HEK293 (cell line): ENCODE data around the gene ZAP70.

ENCODE experiments used
- CTCF ChIA-PET: fragments of 350-600 bp; formaldehyde crosslinking; extraction: SDS; loops from one replicate; lab custom pipeline; 2021; ENCODE audit warnings: antibody characterized with exemption; lab: Yijun Ruan, JAX
- POLR2A ChIA-PET: fragments of 300-600 bp; formaldehyde crosslinking; extraction: SDS; loops from one replicate; lab custom pipeline; 2020; ENCODE audit warnings: antibody characterized with exemption, inconsistent platforms; lab: Yijun Ruan, JAX
- H3K27ac ChIP-seq: fragments of 200-500 bp; sonication (Bioruptor generic); 2 replicates; pipeline ENCODE4 v1.5.1; 2014; ENCODE audit warnings: low read depth, low read length, control low read depth, inconsistent platforms; ENCODE audit errors: extremely low read depth
- H3K36me3 ChIP-seq, 2 experiments: fragments of 200-500 bp in 1 of 2; sonication (Bioruptor generic) in 1 of 2; 1 replicate in 1 of 2; 2 replicates in 1 of 2; pipeline ENCODE4 v1.5.1; 2014 to 2017; ENCODE audit warnings: inconsistent platforms in 2 of 2, low read length in 2 of 2; ENCODE audit not compliant: control insufficient read depth in 2 of 2, insufficient read depth in 1 of 2
- H3K4me1 ChIP-seq: fragments of 200-500 bp; sonication (Bioruptor generic); 2 replicates; pipeline ENCODE4 v1.5.1; 2014; ENCODE audit warnings: mild to moderate bottlenecking, low read length, inconsistent platforms; ENCODE audit not compliant: control insufficient read depth, insufficient read depth
- H3K4me3 ChIP-seq: 2 replicates; pipeline ENCODE4 v1.5.1; 2011; ENCODE audit warnings: low read depth, mild to moderate bottlenecking, control low read depth, low read length, moderate library complexity
- H3K9me3 ChIP-seq: fragments of 200-500 bp; sonication (Bioruptor generic); 2 replicates; pipeline ENCODE4 v1.5.1; 2014; ENCODE audit warnings: low read depth, low read length, inconsistent platforms; ENCODE audit not compliant: control insufficient read depth, insufficient read depth
- FEZF1 ChIP-seq: fragments of 450-650 bp; formaldehyde crosslinking; IDR thresholded peaks from 2 replicates; pipeline ENCODE4 v1.5.1; 2016; ENCODE audit warnings: missing biosample characterization, missing genetic modification characterization
- MEIS1 ChIP-seq: sonication (generic); formaldehyde crosslinking; IDR thresholded peaks from 2 replicates; pipeline ENCODE4 v1.8.1; 2022; ENCODE audit warnings: missing genetic modification reagents, mild to moderate bottlenecking, borderline replicate concordance
- OSR2 ChIP-seq: fragments of 450-650 bp; formaldehyde crosslinking; IDR thresholded peaks from 2 replicates; pipeline ENCODE4 v1.5.1; 2016; ENCODE audit warnings: missing biosample characterization, missing genetic modification characterization
- REPIN1 ChIP-seq: fragments of 450-650 bp; formaldehyde crosslinking; IDR thresholded peaks from 2 replicates; pipeline ENCODE4 v1.5.1; 2017; ENCODE audit warnings: missing biosample characterization, missing genetic modification characterization, low read depth
- SCRT1 ChIP-seq: fragments of 450-650 bp; formaldehyde crosslinking; IDR thresholded peaks from 2 replicates; pipeline ENCODE4 v1.5.1; 2016; ENCODE audit warnings: missing biosample characterization, missing genetic modification characterization, borderline replicate concordance
- SCRT2 ChIP-seq: fragments of 450-650 bp; formaldehyde crosslinking; IDR thresholded peaks from 2 replicates; pipeline ENCODE4 v1.5.1; 2016; ENCODE audit warnings: missing biosample characterization, missing genetic modification characterization
- SETDB1 ChIP-seq: IDR thresholded peaks from one replicate; pipeline ENCODE4 v1.6.1; 2017; ENCODE audit warnings: mild to moderate bottlenecking, low read length, moderate library complexity, mixed read lengths; ENCODE audit not compliant: insufficient read length
- TCF7L2 ChIP-seq: IDR thresholded peaks from 2 replicates; pipeline ENCODE4 v1.6.1; 2011; ENCODE audit warnings: low read depth, mild to moderate bottlenecking, inconsistent platforms, low read length, moderate library complexity, borderline replicate concordance
- TRIM28 ChIP-seq: IDR thresholded peaks from 2 replicates; pipeline ENCODE4 v1.6.1; 2011; ENCODE audit warnings: low read length, control low read depth, borderline replicate concordance
- YY2 ChIP-seq: fragments of 450-650 bp; formaldehyde crosslinking; IDR thresholded peaks from 2 replicates; pipeline ENCODE4 v1.5.1; 2016; ENCODE audit warnings: missing biosample characterization, missing genetic modification characterization
- ZBTB20 ChIP-seq: fragments of 450-650 bp; formaldehyde crosslinking; IDR thresholded peaks from 2 replicates; pipeline ENCODE4 v1.5.1; 2016; ENCODE audit warnings: missing biosample characterization, missing genetic modification characterization
- ZFP41 ChIP-seq: fragments of 450-650 bp; formaldehyde crosslinking; IDR thresholded peaks from 2 replicates; pipeline ENCODE4 v1.5.1; 2016; ENCODE audit warnings: missing biosample characterization, missing genetic modification characterization, borderline replicate concordance
- ZNF121 ChIP-seq: fragments of 450-650 bp; formaldehyde crosslinking; IDR thresholded peaks from 2 replicates; pipeline ENCODE4 v1.5.1; 2016; ENCODE audit warnings: missing biosample characterization, missing genetic modification characterization
- ZNF157 ChIP-seq: fragments of 450-650 bp; formaldehyde crosslinking; IDR thresholded peaks from 2 replicates; pipeline ENCODE4 v1.5.1; 2016; ENCODE audit warnings: missing biosample characterization, missing genetic modification characterization
- ZNF292 ChIP-seq: fragments of 450-650 bp; formaldehyde crosslinking; IDR thresholded peaks from 2 replicates; pipeline ENCODE4 v1.5.1; 2016; ENCODE audit warnings: low read depth, missing biosample characterization, missing genetic modification characterization, borderline replicate concordance
- ZNF302 ChIP-seq: fragments of 450-650 bp; formaldehyde crosslinking; IDR thresholded peaks from 2 replicates; pipeline ENCODE4 v1.5.1; 2016; ENCODE audit warnings: missing biosample characterization, missing genetic modification characterization, low read depth
- ZNF548 ChIP-seq: fragments of 450-650 bp; formaldehyde crosslinking; IDR thresholded peaks from 2 replicates; pipeline ENCODE4 v1.5.1; 2016; ENCODE audit warnings: missing biosample characterization, missing genetic modification characterization
- ZNF76 ChIP-seq: fragments of 450-650 bp; formaldehyde crosslinking; IDR thresholded peaks from 2 replicates; pipeline ENCODE4; 2016; ENCODE audit warnings: low read depth, missing biosample characterization, missing genetic modification characterization, borderline replicate concordance
- ZNF785 ChIP-seq: fragments of 450-650 bp; formaldehyde crosslinking; IDR thresholded peaks from 2 replicates; pipeline ENCODE4 v1.5.1; 2016; ENCODE audit warnings: missing biosample characterization, missing genetic modification characterization
- TF ChIP-seq, protein P1 (sequence below): fragments of 450-650 bp; formaldehyde crosslinking; IDR thresholded peaks from 2 replicates; pipeline ENCODE4 v1.5.1; 2016; ENCODE audit warnings: missing biosample characterization, missing genetic modification characterization
- TF ChIP-seq, protein P2 (sequence below): fragments of 450-650 bp; formaldehyde crosslinking; IDR thresholded peaks from 2 replicates; pipeline ENCODE4 v1.5.1; 2016; ENCODE audit warnings: missing biosample characterization, missing genetic modification characterization

The ZAP70 gene

DNA sequence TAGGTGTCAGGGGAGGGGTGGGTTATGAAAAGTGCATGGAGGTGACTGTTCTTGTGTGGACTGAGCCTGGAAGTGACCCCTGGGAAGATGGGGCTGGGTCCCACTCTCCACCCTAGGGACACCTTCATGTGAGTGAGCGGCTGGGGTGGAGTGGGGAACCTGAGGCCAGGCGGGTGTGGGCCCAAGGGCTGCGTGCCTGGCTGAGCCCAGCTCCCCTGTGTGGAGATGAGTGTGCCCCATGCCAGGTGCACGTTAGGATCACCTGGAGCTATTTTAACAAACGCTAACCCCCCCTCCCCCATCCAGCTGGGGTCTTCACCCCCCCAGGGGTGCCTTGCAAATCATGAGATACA, 26.5 kb downstream of the ZAP70 start:
- CTCF ChIA-PET = interaction anchor here (0.6 to 3.9 kb wide), 20 partner anchors 9 to 676 kb away, joined by 3 to 23 read pairs (median 3); no protein-coding TSS in a partner anchor

DNA sequence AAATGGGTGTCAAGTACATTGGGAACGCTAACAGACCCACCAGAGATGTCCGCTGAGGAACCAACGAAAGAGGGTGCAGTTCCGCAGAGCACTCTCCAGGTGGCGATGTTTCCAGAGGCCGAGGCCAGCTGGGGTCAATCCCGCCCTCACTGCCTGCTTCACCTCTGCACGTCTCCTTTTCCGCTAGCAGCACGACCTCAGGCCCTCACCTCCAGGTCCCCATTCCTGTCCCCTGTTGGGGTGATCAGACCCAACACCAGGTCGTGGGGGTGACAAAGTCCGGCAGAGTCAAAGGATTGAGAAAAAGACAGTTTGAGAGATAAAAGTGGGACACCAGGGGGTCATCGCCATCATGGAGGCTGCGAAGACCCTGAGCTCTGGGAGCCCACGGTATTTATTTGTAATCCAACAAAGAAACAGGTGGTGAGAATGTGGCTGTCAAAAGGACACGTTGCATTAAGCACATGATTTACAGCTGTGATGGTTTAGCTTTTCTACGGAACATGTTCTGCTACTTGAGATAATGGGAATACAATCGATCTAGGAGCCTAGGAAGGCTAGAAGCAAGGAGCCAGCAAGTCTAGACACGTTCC, 27.3 kb downstream of the ZAP70 start:
- Histone ChIP-seq H3K9me3 (no peaks in the 10 kb centered on the region), H3K4me1 (no peaks in the 10 kb centered on the region), H3K27ac (no peak overlapping the region), H3K36me3 (no peaks in the 10 kb centered on the region), H3K4me3 (no peak overlapping the region)
- ChIA-PET POLR2A (no interaction called here), CTCF (interaction anchor here (0.6 to 3.9 kb wide), 22 partner anchors 8 to 1035 kb away, joined by 3 to 23 read pairs (median 4); no protein-coding TSS in a partner anchor)
- TF ChIP-seq TRIM28 (peak; percentile 58; the same call in 1 of the 2 replicates), MEIS1 (CRISPR knock-in tag) (no peak), ZNF292 (no peak), SCRT2 (tag by site-specific recombination) (peak; percentile 40; the same call in 1 of the 2 replicates), ZNF785 (tag by site-specific recombination) (no peak), OSR2 (tag by site-specific recombination) (peak; percentile 76), SETDB1 (peak; percentile 33), ZNF302 (tag by site-specific recombination) (no peak), FEZF1 (tag by site-specific recombination) (peak; percentile 69), ZNF76 (tag by site-specific recombination) (no peak)
- TF ChIP-seq, protein P1, sequence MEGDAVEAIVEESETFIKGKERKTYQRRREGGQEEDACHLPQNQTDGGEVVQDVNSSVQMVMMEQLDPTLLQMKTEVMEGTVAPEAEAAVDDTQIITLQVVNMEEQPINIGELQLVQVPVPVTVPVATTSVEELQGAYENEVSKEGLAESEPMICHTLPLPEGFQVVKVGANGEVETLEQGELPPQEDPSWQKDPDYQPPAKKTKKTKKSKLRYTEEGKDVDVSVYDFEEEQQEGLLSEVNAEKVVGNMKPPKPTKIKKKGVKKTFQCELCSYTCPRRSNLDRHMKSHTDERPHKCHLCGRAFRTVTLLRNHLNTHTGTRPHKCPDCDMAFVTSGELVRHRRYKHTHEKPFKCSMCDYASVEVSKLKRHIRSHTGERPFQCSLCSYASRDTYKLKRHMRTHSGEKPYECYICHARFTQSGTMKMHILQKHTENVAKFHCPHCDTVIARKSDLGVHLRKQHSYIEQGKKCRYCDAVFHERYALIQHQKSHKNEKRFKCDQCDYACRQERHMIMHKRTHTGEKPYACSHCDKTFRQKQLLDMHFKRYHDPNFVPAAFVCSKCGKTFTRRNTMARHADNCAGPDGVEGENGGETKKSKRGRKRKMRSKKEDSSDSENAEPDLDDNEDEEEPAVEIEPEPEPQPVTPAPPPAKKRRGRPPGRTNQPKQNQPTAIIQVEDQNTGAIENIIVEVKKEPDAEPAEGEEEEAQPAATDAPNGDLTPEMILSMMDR (tag by site-specific recombination) = peak; percentile 65

More for the DNA sequence above, 26.5 kb downstream of the ZAP70 start:
- Histone ChIP-seq H3K27ac (no peak overlapping the region), H3K9me3 (no peaks in the 10 kb centered on the region), H3K36me3 (no peaks in the 10 kb centered on the region), H3K4me3 (no peak overlapping the region), H3K4me1 (no peaks in the 10 kb centered on the region)
- POLR2A ChIA-PET = no interaction called here
- no peak for TF ChIP-seq TCF7L2
- TF ChIP-seq ZBTB20 (tag by site-specific recombination) = no peak
- TF ChIP-seq ZNF121 (tag by site-specific recombination) = no peak
- TF ChIP-seq ZNF548 (tag by site-specific recombination) = no peak
- TF ChIP-seq, protein P2, sequence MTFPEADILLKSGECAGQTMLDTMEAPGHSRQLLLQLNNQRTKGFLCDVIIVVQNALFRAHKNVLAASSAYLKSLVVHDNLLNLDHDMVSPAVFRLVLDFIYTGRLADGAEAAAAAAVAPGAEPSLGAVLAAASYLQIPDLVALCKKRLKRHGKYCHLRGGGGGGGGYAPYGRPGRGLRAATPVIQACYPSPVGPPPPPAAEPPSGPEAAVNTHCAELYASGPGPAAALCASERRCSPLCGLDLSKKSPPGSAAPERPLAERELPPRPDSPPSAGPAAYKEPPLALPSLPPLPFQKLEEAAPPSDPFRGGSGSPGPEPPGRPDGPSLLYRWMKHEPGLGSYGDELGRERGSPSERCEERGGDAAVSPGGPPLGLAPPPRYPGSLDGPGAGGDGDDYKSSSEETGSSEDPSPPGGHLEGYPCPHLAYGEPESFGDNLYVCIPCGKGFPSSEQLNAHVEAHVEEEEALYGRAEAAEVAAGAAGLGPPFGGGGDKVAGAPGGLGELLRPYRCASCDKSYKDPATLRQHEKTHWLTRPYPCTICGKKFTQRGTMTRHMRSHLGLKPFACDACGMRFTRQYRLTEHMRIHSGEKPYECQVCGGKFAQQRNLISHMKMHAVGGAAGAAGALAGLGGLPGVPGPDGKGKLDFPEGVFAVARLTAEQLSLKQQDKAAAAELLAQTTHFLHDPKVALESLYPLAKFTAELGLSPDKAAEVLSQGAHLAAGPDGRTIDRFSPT (tag by site-specific recombination) = no peak
- TF ChIP-seq ZNF157 (tag by site-specific recombination) = no peak
- TF ChIP-seq YY2 (tag by site-specific recombination) = no peak
- TF ChIP-seq ZFP41 (tag by site-specific recombination) = no peak
- no peak for TF ChIP-seq REPIN1 (tag by site-specific recombination)
- no peak for TF ChIP-seq SCRT1
